HS-27A (cell line): ENCODE data around the gene PIGM.
"Not testable (repeated sequence)": the region's sequence is repeated elsewhere in the genome, so short reads cannot be mapped to it uniquely, and the experiment has no call there.

ENCODE experiments used
- DNase-seq: peaks from one replicate; pipeline ENCODE4 v3.0.0-alpha.2; 2012; ENCODE audit warnings: low read depth, missing footprints

The PIGM gene

GRCh38 chr1:160061369-160062229, 29.8 kb upstream of the PIGM start:
- no peak for DNase-seq

- no peak for DNase-seq
Observed at GRCh38 chr1:160058087-160058486, 26.3 kb upstream of the PIGM start.

GRCh38 chr1:160056648-160057169, 24.9 kb upstream of the PIGM start:
- DNase-seq, result no peak

GRCh38 chr1:160053548-160054365, 22.0 kb upstream of the PIGM start:
- no peak for DNase-seq

DNA sequence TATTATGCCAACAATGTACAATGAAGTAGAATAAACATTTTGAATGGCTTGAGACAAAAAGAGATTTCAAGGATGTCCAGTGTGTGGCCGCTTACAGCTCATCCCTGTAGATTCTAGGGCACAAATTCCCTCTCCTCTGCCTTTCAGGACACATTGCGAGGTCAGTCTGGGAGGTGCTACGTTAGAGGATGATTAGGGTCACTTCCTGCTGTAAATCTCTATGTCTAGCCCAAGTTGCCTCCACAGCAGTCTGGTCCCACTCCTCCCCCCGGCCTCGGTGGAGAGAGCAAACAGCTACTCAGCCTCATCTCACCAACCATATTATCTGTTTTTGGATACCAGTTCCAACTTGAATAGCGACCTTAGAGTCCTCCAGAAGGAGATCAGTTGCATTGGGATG, 21.1 kb upstream of the PIGM start:
- DNase-seq, result no peak

- no peak for DNase-seq
Observed at GRCh38 chr1:160050619-160051018, 18.8 kb upstream of the PIGM start.

- not testable (repeated sequence) for DNase-seq
Observed at GRCh38 chr1:160050182-160050581, 18.4 kb upstream of the PIGM start.

GRCh38 chr1:160049101-160049500, 17.3 kb upstream of the PIGM start:
- no peak for DNase-seq

DNA sequence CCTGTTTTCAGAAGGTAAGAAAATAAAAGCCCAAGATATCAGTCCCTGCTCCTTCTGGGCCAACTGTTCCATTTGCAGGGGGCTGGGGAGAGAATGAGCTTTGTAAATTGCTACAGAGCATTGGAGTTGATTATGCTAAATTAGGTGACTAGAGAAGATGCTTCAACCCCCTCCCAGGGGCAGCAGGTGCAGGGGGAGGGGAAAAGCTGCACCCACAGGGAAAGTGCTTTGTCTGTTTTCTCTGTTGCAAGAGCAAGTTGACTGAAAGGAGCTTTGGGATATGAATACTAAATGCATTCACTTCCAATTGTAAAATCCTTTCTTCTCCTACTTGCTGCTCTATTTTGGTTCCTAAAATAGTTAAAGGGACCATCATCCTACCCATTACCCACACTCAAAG, 16.5 kb upstream of the PIGM start:
- no peak for DNase-seq

- no peak for DNase-seq
Observed at GRCh38 chr1:160047111-160047991, 15.6 kb upstream of the PIGM start.

DNA sequence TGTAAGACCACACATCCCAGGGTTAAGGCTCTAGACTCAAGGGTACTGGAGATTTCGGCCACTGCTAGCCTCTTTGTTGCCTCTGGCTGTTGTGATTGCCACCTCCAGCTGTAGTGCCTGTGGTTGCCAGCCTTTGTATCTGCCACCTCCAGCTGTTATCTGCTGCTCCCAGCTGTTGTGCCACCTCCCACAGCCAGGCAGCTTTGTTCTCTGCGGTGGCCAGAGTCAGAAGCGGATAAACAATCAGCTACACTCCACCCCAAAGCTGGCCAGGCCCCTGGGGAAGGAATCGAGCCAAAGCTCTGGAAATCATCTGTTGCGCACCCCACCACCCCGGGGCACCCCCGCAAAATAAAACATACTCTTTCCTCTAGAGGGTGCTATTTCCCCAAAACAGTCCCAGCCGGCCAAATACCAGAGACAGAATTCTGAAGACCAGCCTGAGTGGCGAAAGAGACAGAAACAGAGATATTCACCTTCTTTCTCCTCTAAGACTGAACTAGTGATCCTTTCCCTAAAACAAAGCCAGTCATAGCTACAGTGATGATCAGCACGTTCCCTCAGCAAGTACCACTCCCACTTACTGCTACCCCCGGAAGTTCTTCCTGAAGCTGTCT, 14.8 kb upstream of the PIGM start:
- DNase-seq, result no peak

DNA sequence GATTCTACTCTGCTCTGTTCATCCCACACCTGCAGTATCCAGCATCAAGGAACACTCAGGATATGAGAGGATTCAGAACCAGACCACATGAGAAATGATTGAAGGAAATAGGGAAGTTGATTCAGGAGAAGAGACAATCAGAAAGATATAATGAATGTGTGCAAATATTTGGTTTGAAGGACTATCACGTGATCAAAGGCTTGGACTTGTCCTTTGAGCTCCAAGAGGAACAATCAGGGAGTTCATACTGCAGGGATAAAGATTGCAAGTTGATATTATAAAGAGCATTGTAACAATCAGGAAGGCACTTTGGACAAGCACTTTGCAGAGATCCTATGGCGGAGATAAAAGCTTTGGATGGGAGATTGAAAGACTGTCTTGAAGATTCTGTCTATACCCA, 13.9 kb upstream of the PIGM start:
- DNase-seq, result no peak

DNA sequence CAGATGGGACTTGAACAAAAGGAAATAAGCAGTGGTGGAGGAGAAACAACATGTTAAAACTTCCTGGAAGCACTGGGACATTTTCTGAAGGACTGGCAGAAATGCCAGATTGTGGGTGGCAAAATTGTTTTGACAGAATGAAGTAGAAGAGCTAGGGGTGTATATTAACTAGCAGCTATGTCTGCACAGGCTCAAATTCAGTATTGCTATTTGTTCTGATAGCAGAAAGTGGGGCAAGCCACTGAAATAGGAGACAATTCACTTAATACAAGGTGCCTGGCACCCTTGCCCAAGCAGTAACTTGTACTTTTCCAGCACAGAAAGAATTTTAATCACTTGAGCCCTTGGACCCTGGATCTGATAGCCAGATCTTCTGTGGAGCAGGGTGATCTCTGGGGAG, 11.8 kb upstream of the PIGM start:
- DNase-seq, result no peak

GRCh38 chr1:160040476-160040875, 8.7 kb upstream of the PIGM start:
- DNase-seq, result no peak

GRCh38 chr1:160032165-160032820, 503 bp upstream of the PIGM start:
- DNase-seq, result no peak

DNA sequence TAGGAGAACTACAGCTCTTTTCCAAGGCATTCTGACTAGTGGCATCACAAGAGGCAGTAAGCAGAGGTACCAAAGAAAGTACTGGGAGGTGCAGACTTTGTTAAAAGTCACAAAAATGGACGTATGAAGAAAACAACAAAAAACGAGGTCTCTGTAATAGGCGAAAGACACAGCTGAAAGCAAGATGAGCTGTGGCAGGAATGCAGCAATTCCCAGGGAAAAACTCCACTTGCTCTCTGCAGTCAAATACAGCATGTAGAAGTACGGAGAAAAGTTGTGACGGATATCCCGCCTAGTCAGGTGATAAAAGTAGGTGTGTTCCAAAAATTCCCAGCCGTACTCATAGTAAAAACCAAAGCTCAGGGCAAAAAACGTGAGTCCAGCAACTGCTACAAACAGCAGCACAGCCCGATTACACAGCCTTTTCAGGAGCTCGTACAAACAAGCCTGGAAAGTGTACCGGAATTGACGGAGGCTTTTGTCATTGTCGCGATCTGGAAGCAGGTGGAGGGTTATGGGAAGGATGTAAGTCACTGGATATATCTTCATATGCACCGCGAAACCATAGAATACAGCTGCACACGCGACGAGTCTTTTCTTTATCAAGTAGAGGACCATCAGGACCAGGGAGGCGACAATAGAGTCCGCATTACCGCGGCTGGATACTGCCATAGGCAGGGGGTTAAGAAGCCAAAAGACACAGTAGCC, 979 bp downstream of the PIGM start:
- DNase-seq, result no peak

GRCh38 chr1:160028426-160028825, 3.4 kb downstream of the PIGM start:
- DNase-seq, result no peak

DNA sequence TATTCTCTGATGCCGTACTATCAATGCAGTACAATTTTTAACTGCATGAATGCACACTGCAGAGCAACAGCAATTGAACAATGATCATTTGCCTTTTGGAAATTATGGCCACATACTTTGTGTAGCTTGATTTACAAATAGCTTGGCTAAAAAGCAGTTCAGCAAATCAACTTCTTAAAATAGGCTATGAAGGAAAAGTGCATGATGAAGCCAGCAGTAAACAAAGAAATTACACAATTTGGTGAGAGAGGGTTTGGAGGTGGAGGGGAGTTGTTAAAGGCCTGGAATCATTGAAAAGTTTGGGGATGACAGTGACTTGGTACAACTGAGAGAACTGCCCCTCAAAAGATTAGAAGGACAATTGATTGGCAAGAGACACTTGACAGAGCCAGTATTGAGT, 6.5 kb downstream of the PIGM start:
- DNase-seq, result no peak

GRCh38 chr1:160024195-160024905, 7.4 kb downstream of the PIGM start:
- DNase-seq, result no peak
